H9 (cell line): ENCODE measurements around the gene CFAP73. TPM values are rescaled to one million over a fixed set of nuclear protein-coding genes. Genes with fewer than 3 reads are reported as not detected.
A peak's percentile ranks its signal among the peaks of the same experiment; 100 is the strongest.

ENCODE experiments used
- DNase-seq: peaks from one replicate; pipeline ENCODE4 v3.0.0-alpha.2; 2017
- H2AFZ ChIP-seq: one replicate; pipeline ENCODE4 v1.6.1; 2013; ENCODE audit warnings: mild to moderate bottlenecking, low read length, control low read depth, moderate library complexity
- H2AK5ac ChIP-seq: 2 replicates; pipeline ENCODE4 v1.6.1; 2013; ENCODE audit warnings: low read length, control low read depth, mixed read lengths; ENCODE audit not compliant: insufficient read length
- H2BK120ac ChIP-seq: one replicate; pipeline ENCODE4 v1.6.1; 2013; ENCODE audit warnings: low read depth, mild to moderate bottlenecking, low read length, control low read depth, inconsistent platforms; ENCODE audit not compliant: poor library complexity, severe bottlenecking
- H2BK12ac ChIP-seq: 2 replicates; pipeline ENCODE4 v1.6.1; 2013; ENCODE audit warnings: low read length, control low read depth, mixed read lengths, low read depth; ENCODE audit not compliant: insufficient read length
- H2BK15ac ChIP-seq: 2 replicates; pipeline ENCODE4 v1.6.1; 2013; ENCODE audit warnings: low read depth, low read length, control low read depth
- H2BK20ac ChIP-seq: one replicate; pipeline ENCODE4 v1.6.1; 2013; ENCODE audit warnings: low read depth, mild to moderate bottlenecking, low read length, control low read depth, inconsistent platforms; ENCODE audit not compliant: poor library complexity, severe bottlenecking
- H2BK5ac ChIP-seq: 2 replicates; pipeline ENCODE4 v1.6.1; 2013; ENCODE audit warnings: low read length, control low read depth, mixed read lengths; ENCODE audit not compliant: insufficient read length
- H3K14ac ChIP-seq: 2 replicates; pipeline ENCODE4 v1.6.1; 2013; ENCODE audit warnings: low read length, control low read depth; ENCODE audit not compliant: insufficient read depth
- H3K18ac ChIP-seq: 2 replicates; pipeline ENCODE4 v1.6.1; 2013; ENCODE audit warnings: low read depth, mild to moderate bottlenecking, mixed read lengths, low read length, control low read depth; ENCODE audit not compliant: insufficient read length
- H3K23ac ChIP-seq: 2 replicates; pipeline ENCODE4 v1.6.1; 2013; ENCODE audit warnings: low read length, control low read depth, mixed read lengths, low read depth; ENCODE audit not compliant: insufficient read length
- H3K23me2 ChIP-seq: 2 replicates; pipeline ENCODE4 v1.6.1; 2013; ENCODE audit warnings: low read depth, mild to moderate bottlenecking, mixed read lengths, low read length, control low read depth; ENCODE audit not compliant: insufficient read length, poor library complexity, severe bottlenecking
- H3K27ac ChIP-seq: 2 replicates; pipeline ENCODE4 v1.5.1; 2013; ENCODE audit warnings: low read length, control low read depth, mixed read lengths, low read depth; ENCODE audit not compliant: insufficient read length
- H3K27me3 ChIP-seq: 2 replicates; pipeline ENCODE4 v1.6.1; 2013; ENCODE audit warnings: low read length, control low read depth, inconsistent platforms; ENCODE audit not compliant: insufficient read depth
- H3K4ac ChIP-seq: 2 replicates; pipeline ENCODE4 v1.6.1; 2013; ENCODE audit warnings: low read depth, mild to moderate bottlenecking, control low read depth, inconsistent platforms, low read length, moderate library complexity
- H3K4me1 ChIP-seq: 2 replicates; pipeline ENCODE4 v1.6.1; 2013; ENCODE audit warnings: low read length, control low read depth, inconsistent platforms; ENCODE audit not compliant: insufficient read depth
- H3K4me2 ChIP-seq: 2 replicates; pipeline ENCODE4 v1.6.1; 2013; ENCODE audit warnings: low read length, control low read depth, mixed read lengths; ENCODE audit not compliant: insufficient read length, insufficient read depth
- H3K56ac ChIP-seq: 2 replicates; pipeline ENCODE4 v1.6.1; 2013; ENCODE audit warnings: low read depth, mild to moderate bottlenecking, mixed read lengths, low read length, control low read depth; ENCODE audit not compliant: insufficient read length
- H3K79me1 ChIP-seq: 2 replicates; pipeline ENCODE4 v1.6.1; 2013; ENCODE audit warnings: low read depth, mild to moderate bottlenecking, moderate library complexity, low read length, control low read depth, inconsistent platforms; ENCODE audit not compliant: insufficient read depth, poor library complexity, severe bottlenecking
- H3K79me2 ChIP-seq: 2 replicates; pipeline ENCODE4 v1.6.1; 2013; ENCODE audit warnings: low read length, control low read depth, inconsistent platforms; ENCODE audit not compliant: insufficient read depth
- H3K9ac ChIP-seq: 2 replicates; pipeline ENCODE4 v1.6.1; 2013; ENCODE audit warnings: low read length, control low read depth, mixed read lengths; ENCODE audit not compliant: insufficient read length; ENCODE audit errors: extremely low read depth
- H3K9me3 ChIP-seq: one replicate; pipeline ENCODE4 v1.6.1; 2013; ENCODE audit warnings: low read depth, low read length, inconsistent platforms; ENCODE audit not compliant: control insufficient read depth
- H3T11ph ChIP-seq: one replicate; pipeline ENCODE4 v1.6.1; 2013; ENCODE audit warnings: mild to moderate bottlenecking, low read length, control low read depth, inconsistent platforms
- H4K20me1 ChIP-seq: one replicate; pipeline ENCODE4 v1.6.1; 2013; ENCODE audit not compliant: control insufficient read depth, insufficient read length, insufficient read depth
- H4K5ac ChIP-seq: 2 replicates; pipeline ENCODE4 v1.6.1; 2013; ENCODE audit warnings: low read depth, mild to moderate bottlenecking, mixed read lengths, low read length, control low read depth; ENCODE audit not compliant: insufficient read length
- H4K8ac ChIP-seq: replicated peaks from 2 replicates; pipeline ENCODE4 v1.6.1; 2013; ENCODE audit warnings: low read length, control low read depth, mixed read lengths, low read depth; ENCODE audit not compliant: insufficient read length
- H4K91ac ChIP-seq: 2 replicates; pipeline ENCODE4 v1.6.1; 2013; ENCODE audit warnings: low read depth, mild to moderate bottlenecking, moderate library complexity, mixed read lengths, low read length, control low read depth; ENCODE audit not compliant: insufficient read length
- H3K27ac Mint-ChIP-seq, 3 experiments: 2 replicates in 2 of 3; 3 replicates in 1 of 3; pipeline ENCODE4 v1.8.0; 2020 to 2021; ENCODE audit warnings: mixed read lengths in 3 of 3, mild to moderate bottlenecking in 1 of 3, moderate library complexity in 1 of 3
- H3K27me3 Mint-ChIP-seq: 2 replicates; pipeline ENCODE4 v1.8.0; 2021; ENCODE audit warnings: low read depth, mild to moderate bottlenecking, moderate library complexity, mixed read lengths
- H3K36me3 Mint-ChIP-seq, 3 experiments: 2 replicates in 2 of 3; 3 replicates in 1 of 3; pipeline ENCODE4 v1.8.0; 2020 to 2021; ENCODE audit warnings: low read depth in 3 of 3, mixed read lengths in 3 of 3; ENCODE audit not compliant: insufficient read depth in 1 of 3
- H3K4me1 Mint-ChIP-seq, 2 experiments: 2 replicates each; pipeline ENCODE4 v1.8.0; 2020; ENCODE audit warnings: mixed read lengths in 2 of 2
- H3K4me3 Mint-ChIP-seq, 2 experiments: 2 replicates in 1 of 2; 3 replicates in 1 of 2; pipeline ENCODE4 v1.8.0; 2020 to 2021; ENCODE audit warnings: mild to moderate bottlenecking in 2 of 2, mixed read lengths in 2 of 2, moderate library complexity in 1 of 2
- H3K9me3 Mint-ChIP-seq, 2 experiments: 2 replicates in 1 of 2; 3 replicates in 1 of 2; pipeline ENCODE4 v1.8.0; 2020; ENCODE audit warnings: mild to moderate bottlenecking in 2 of 2, mixed read lengths in 2 of 2, moderate library complexity in 1 of 2
- CTCF ChIP-seq: fragments of 200-600 bp; sonication (generic); conservative IDR thresholded peaks from 3 replicates; pipeline ENCODE4 v1.8.0; 2021; ENCODE audit warnings: antibody characterized with exemption, mild to moderate bottlenecking
- WGBS: extraction: QIAGEN DNeasy Blood & Tissue Kit; methylation state at CpG from one replicate; pipeline ENCODE4 v1.1.7; 2013; ENCODE audit warnings: missing lambda C conversion rate, low lambda C conversion rate, mixed read lengths; ENCODE audit not compliant: insufficient read length; ENCODE audit errors: extremely low coverage; 5-methylcytosine and 5-hydroxymethylcytosine counted together
- total RNA-seq: library from RNA; stranded (reverse); gene quantifications from 2 replicates; pipeline ENCODE4 v1.2.1, GENCODE V29; 2021

The CFAP73 gene
- total RNA-seq, 1 experiment from 2014 or later, result not detected

GRCh38 chr12:113186666-113187325 lies 37.3 kb downstream of the CFAP73 start:
- no peak overlapping the region for H2BK15ac ChIP-seq
- no peak overlapping the region for H4K5ac ChIP-seq
- no peak overlapping the region for H2AFZ ChIP-seq
- H3K4me2 ChIP-seq, result peak overlapping the region; percentile 94
- no peak overlapping the region for H3K18ac ChIP-seq
- no peak overlapping the region for H4K91ac ChIP-seq
- DNase-seq, result no peak
- no peaks in the 10 kb centered on the region for H4K20me1 ChIP-seq
- Mint-ChIP-seq H3K4me3 (peak overlapping the region; percentile 89 to 92), H3K27me3 (no peaks in the 10 kb centered on the region), H3K36me3 (peaks cover 25 to 49% (median 37%) of the 10 kb centered on the region in 3 experiments), H3K4me1 (peaks cover 8 to 17% of the 10 kb centered on the region in 2 experiments), H3K9me3 (no peaks in the 10 kb centered on the region), H3K27ac (no peak overlapping the region)
- no peak overlapping the region for H3K27ac ChIP-seq
- H3K27me3 ChIP-seq, result no peaks in the 10 kb centered on the region
- H3K23me2 ChIP-seq, result peaks cover 8% of the 10 kb centered on the region
- H3K79me2 ChIP-seq, result peaks cover 16% of the 10 kb centered on the region; the same call in 1 of the 2 replicates
- WGBS, result no CpG with 5 or more reads among the region's 16 CpGs
- H3K79me1 ChIP-seq, result peaks cover 17% of the 10 kb centered on the region
- no peak overlapping the region for H2BK120ac ChIP-seq
- no peaks in the 10 kb centered on the region for H3K4me1 ChIP-seq
- no peak overlapping the region for H3K56ac ChIP-seq
- no peak overlapping the region for H2BK20ac ChIP-seq
- no peak overlapping the region for H3K9ac ChIP-seq
- H2AK5ac ChIP-seq, result no peak overlapping the region
- H3K14ac ChIP-seq, result no peak overlapping the region
- H3K4ac ChIP-seq, result no peak overlapping the region
- H3T11ph ChIP-seq, result no peak overlapping the region
- H2BK5ac ChIP-seq, result no peak overlapping the region
- TF ChIP-seq CTCF, result no peak
- no peak overlapping the region for H4K8ac ChIP-seq
- H2BK12ac ChIP-seq, result no peak overlapping the region
- H3K9me3 ChIP-seq, result no peaks in the 10 kb centered on the region
- H3K23ac ChIP-seq, result no peak overlapping the region
